Activated CD8-positive, alpha-beta T cell treated with anti-CD3 and anti-CD28 coated beads, Interleukin-2, amount 10 ng/mL, durations not matched to agents 7 days and 5 days (primary cell): ENCODE measurements around the gene CYTH2. TPM values are rescaled to one million over a fixed set of nuclear protein-coding genes. Genes with fewer than 3 reads are reported as not detected.
A peak's percentile ranks its signal among the peaks of the same experiment; 100 is the strongest.

Source experiments
- ATAC-seq: fragments of 150-1000 bp; cut with Tn5 transposase; one replicate; pipeline ENCODE4 v1.10.0; 2021; ENCODE audit warnings: moderate library complexity
- CTCF ChIA-PET: fragments of 350-600 bp; sonication (Branson Sonifier 250); formaldehyde crosslinking; loops from one replicate; lab custom pipeline; 2021; ENCODE audit warnings: antibody characterized with exemption; lab: Charles Lee
- POLR2A ChIA-PET: fragments of 350-600 bp; sonication (Branson Sonifier 250); formaldehyde crosslinking; loops from one replicate; lab custom pipeline; 2021; ENCODE audit warnings: antibody characterized with exemption; lab: Charles Lee
- DNase-seq: peaks from one replicate; pipeline ENCODE4 v3.0.0-alpha.2; 2020
- H3K27ac Mint-ChIP-seq: one replicate; pipeline ENCODE4 v1.8.0; 2021; ENCODE audit warnings: mild to moderate bottlenecking, mixed read lengths
- H3K27me3 Mint-ChIP-seq: one replicate; pipeline ENCODE4 v1.8.0; 2021; ENCODE audit warnings: low read depth, mixed read lengths
- H3K36me3 Mint-ChIP-seq: one replicate; pipeline ENCODE4 v1.8.0; 2021; ENCODE audit warnings: low read depth, mixed read lengths
- H3K4me1 Mint-ChIP-seq: one replicate; pipeline ENCODE4 v1.8.0; 2021; ENCODE audit warnings: low read depth, mixed read lengths
- H3K4me3 Mint-ChIP-seq: one replicate; pipeline ENCODE4 v1.8.0; 2021; ENCODE audit warnings: mild to moderate bottlenecking, mixed read lengths
- H3K9me3 Mint-ChIP-seq: one replicate; pipeline ENCODE4 v1.8.0; 2022; ENCODE audit warnings: mixed read lengths; ENCODE audit not compliant: insufficient read depth
- total RNA-seq, 2 experiments: library from RNA; stranded (reverse); gene quantifications; one replicate each; pipeline ENCODE4 v1.2.3, GENCODE V29; 2021

The CYTH2 gene
- total RNA-seq, 2 experiments from 2014 or later = 48.3 to 50.3 TPM

DNA sequence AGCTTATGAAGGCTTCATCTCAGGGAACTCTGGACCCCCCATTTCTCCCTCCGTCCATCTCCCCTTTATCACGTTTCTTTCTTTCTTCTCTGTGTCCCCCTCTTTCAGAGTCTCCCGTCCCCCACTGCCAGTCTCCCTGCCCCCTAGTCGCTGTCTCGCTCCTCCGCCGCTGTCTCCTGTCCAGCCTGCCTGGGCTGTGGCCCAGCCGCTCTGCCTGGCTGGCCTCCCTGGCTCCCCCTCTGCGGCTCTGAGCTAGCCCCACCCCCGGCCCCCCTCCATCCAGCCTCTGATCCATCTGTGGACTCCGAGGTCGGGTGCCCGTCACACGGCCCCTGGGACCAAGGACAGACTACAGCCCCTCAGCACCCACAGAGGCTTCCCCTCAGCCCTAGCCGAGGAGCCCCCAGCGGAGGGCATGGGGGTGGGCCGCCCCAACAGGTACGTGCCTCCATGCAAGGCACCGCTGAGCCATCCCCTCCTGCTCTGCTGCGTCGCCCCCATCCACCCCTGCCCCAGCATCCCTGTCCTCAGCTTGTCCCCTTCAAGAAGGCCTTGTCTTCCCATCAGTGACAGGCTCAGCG, 14.9 kb upstream of the CYTH2 start:
- CTCF ChIA-PET = no interaction called here
- H3K4me3 Mint-ChIP-seq = no peak overlapping the region
- peaks cover 10% of the 10 kb centered on the region for H3K4me1 Mint-ChIP-seq
- H3K27ac Mint-ChIP-seq = no peak overlapping the region
- DNase-seq = no peak
- peaks cover 37% of the 10 kb centered on the region for H3K36me3 Mint-ChIP-seq
- H3K27me3 Mint-ChIP-seq = no peaks in the 10 kb centered on the region
- POLR2A ChIA-PET = no interaction called here
- H3K9me3 Mint-ChIP-seq = no peaks in the 10 kb centered on the region
- no peak for ATAC-seq

DNA sequence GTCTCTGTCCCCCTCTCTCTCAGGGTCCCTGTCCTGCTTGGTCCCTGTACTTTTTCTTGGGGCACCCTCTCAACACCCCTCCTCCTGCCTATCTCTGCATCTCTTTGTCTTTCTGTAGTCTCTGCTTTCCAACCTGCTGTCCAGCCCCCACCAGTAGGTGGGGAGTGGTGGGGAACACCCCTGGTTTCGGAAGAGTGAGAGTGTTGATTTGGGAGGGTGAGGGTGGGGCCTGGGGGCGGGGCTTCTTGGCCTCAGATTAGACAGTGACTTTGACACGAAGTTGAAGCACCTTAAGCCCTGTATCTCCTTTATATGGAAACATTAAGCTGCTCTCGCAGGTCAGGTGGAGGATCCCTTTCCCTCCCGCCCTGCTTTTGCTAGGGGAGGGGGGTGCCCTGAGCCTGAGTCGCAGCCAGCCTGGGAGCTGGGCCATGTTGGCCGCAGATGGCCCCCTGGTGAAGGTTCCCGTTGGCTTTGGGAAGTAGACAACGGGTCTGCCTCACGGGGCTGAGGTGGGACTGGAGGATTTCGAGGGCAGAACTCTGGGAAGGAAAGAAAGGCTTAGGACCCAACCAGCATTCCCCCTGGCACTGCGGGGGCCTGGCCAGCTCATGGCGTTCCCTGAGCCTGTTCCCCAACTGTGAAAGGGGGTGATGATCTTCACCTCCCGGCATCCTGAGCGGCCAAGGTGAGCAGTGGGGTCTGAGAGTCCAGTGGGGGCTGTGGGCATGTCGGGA, 13.8 kb upstream of the CYTH2 start, which contains the start of gene KCNJ14:
Gene KCNJ14, plus strand, starts transcription at position 404 of the 737 bp plus-strand sequence. CDS start 6,151 bp downstream, outside the sequence.
- H3K4me3 Mint-ChIP-seq = no peak within 1 kb of the TSS
- no peaks in the 10 kb centered on the region for H3K9me3 Mint-ChIP-seq
- DNase-seq (no peak), ATAC-seq (peak; percentile 6)
- peaks cover 10% of the 10 kb centered on the region for H3K4me1 Mint-ChIP-seq
- H3K27me3 Mint-ChIP-seq = no peaks in the 10 kb centered on the region
- POLR2A ChIA-PET = interaction anchor here (1.0 kb wide), 1 partner anchor 9 kb away, joined by 3 read pairs; the partner anchor contains the start of gene GRWD1
- H3K27ac Mint-ChIP-seq = no peak within 1 kb of the TSS
- peaks cover 33% of the 10 kb centered on the region for H3K36me3 Mint-ChIP-seq
- CTCF ChIA-PET = no interaction called here

DNA sequence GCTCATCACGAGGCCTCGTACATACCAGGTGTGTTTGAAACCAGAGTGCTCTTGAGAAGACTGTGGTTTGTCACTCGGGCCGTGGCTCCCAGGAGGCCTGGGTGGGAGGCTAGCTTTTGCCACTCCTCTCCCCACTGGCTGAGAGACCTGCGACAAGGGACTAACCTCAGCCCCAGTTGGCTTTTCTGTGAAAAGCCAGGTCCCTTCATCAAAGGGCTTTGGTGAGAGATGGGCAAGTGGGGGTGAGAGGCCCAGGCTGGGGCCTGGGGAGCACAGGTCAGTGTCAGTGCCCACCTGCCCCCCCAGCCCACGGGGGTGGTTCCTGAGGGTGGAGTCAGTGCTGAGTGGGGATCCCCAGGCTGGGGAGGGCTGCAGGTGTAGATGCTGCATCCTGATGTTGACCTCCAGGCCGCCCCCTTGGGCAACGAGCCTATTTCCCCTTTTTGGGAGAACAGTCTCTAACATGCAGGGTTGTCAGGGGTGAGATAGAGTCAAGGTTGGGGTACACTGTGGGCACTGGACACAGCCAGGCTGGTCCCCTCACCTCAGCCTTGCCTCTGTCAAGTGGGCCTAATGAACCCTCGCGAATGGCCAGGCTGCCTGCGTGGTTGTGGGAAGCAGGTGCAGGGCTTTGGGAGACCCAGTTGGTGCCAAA, 13.1 kb upstream of the CYTH2 start:
- CTCF ChIA-PET = no interaction called here

DNA sequence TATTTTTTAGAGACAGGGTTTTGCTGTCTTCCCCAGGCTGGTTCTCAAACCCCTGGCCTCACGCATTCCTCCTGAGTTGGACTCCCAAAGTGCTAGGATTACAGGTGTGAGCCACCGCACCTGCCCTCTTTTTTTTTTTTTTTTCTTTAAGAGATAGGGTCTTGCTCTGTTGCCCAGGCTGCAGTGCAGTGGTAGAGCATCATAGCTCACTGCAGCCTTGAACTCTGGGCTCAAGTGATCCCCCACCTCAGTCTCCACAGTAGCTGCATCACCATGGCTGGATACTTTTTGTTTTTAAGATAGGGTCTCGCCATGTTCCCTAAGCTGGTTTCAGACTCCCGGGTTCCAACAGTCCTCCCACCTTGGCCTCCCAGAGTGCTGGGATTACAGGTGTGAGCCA, 12.3 kb upstream of the CYTH2 start:
- H3K4me1 Mint-ChIP-seq = peaks cover 10% of the 10 kb centered on the region
- H3K27ac Mint-ChIP-seq = no peak overlapping the region
- ChIA-PET POLR2A (interaction anchor here (1.1 kb wide), 1 partner anchor 54 kb away, joined by 3 read pairs; no protein-coding TSS in a partner anchor), CTCF (no interaction called here)
- no peaks in the 10 kb centered on the region for H3K9me3 Mint-ChIP-seq
- H3K4me3 Mint-ChIP-seq = no peak overlapping the region
- peaks cover 24% of the 10 kb centered on the region for H3K36me3 Mint-ChIP-seq
- ATAC-seq (no peak), DNase-seq (no peak)
- H3K27me3 Mint-ChIP-seq = no peaks in the 10 kb centered on the region

More for the DNA sequence above, 13.1 kb upstream of the CYTH2 start:
- no peak overlapping the region for H3K27ac Mint-ChIP-seq
- ATAC-seq (peak; percentile 22), DNase-seq (no peak)
- H3K4me1 Mint-ChIP-seq = peaks cover 10% of the 10 kb centered on the region
- no peak overlapping the region for H3K4me3 Mint-ChIP-seq
- peaks cover 33% of the 10 kb centered on the region for H3K36me3 Mint-ChIP-seq
- H3K27me3 Mint-ChIP-seq = no peaks in the 10 kb centered on the region
- H3K9me3 Mint-ChIP-seq = no peaks in the 10 kb centered on the region
- POLR2A ChIA-PET = interaction anchor here (1.0 kb wide), 1 partner anchor 10 kb away, joined by 3 read pairs; the partner anchor contains the start of gene GRWD1

DNA sequence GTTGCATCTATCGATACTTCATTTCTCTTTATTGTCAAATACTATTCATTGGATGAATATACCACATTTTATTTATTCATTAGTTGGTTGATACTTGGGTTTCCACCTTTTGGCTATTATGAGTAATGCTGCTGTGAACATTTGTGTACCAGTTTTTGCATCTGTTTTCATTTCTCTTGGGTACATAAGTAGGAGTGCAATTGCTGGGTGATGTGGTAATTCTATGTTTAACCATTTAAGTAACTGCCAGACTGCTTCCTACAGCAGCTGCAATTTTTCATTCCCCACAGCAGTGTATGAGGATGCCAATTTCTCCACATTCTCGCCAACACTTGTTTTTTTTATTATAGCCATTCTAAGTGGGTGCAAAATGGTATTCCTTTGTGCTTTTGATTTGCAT, 11.2 kb upstream of the CYTH2 start:
- POLR2A ChIA-PET = no interaction called here
- Mint-ChIP-seq H3K27me3 (no peaks in the 10 kb centered on the region), H3K27ac (no peak overlapping the region), H3K9me3 (no peaks in the 10 kb centered on the region), H3K4me1 (peaks cover 10% of the 10 kb centered on the region), H3K36me3 (peaks cover 20% of the 10 kb centered on the region), H3K4me3 (no peak overlapping the region)
- DNase-seq (no peak), ATAC-seq (no peak)
- CTCF ChIA-PET = no interaction called here

DNA sequence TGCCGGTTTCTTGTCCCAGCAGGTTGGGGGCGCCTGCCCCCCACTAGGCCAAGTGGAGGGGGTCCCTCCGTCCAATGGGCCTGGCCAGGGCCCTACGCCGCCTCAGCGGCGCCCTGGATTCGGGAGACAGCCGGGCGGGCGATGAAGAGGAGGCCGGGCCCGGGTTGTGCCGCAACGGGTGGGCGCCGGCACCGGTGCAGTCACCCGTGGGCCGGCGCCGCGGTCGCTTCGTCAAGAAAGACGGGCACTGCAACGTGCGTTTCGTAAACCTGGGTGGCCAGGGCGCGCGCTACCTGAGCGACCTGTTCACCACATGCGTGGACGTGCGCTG, 7.6 kb upstream of the CYTH2 start:
- Mint-ChIP-seq H3K27me3 (no peaks in the 10 kb centered on the region), H3K4me1 (no peaks in the 10 kb centered on the region), H3K36me3 (peaks cover 8% of the 10 kb centered on the region), H3K4me3 (no peak overlapping the region), H3K9me3 (no peaks in the 10 kb centered on the region), H3K27ac (no peak overlapping the region)
- ChIA-PET CTCF (interaction anchor here (1.0 kb wide), 1 partner anchor 28 kb away, joined by 3 read pairs; no protein-coding TSS in a partner anchor), POLR2A (no interaction called here)
- ATAC-seq (no peak), DNase-seq (no peak)

DNA sequence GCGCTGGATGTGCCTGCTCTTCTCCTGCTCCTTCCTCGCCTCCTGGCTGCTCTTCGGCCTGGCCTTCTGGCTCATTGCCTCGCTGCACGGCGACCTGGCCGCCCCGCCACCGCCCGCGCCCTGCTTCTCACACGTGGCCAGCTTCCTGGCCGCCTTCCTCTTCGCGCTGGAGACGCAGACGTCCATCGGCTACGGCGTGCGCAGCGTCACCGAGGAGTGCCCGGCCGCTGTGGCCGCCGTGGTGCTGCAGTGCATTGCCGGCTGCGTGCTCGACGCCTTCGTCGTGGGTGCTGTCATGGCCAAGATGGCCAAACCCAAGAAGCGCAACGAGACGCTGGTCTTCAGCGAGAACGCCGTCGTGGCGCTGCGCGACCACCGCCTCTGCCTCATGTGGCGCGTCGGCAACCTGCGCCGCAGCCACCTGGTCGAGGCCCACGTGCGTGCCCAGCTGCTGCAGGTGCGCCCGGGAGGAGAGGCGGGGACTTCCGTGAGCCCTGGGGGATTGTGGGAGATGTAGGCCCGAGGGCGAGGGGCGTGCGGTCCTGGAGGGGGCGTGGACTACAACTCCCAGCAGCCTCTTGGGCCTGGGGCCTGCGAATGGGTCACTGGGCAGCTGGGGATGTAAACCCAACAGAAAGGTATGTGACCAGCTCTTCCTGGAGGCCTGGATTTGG, 7.0 kb upstream of the CYTH2 start:
- Mint-ChIP-seq H3K36me3 (peaks cover 6% of the 10 kb centered on the region), H3K4me1 (no peaks in the 10 kb centered on the region), H3K9me3 (no peaks in the 10 kb centered on the region), H3K27ac (no peak overlapping the region), H3K4me3 (no peak overlapping the region), H3K27me3 (no peaks in the 10 kb centered on the region)
- CTCF ChIA-PET = interaction anchor here (1.0 kb wide), 1 partner anchor 28 kb away, joined by 3 read pairs; no protein-coding TSS in a partner anchor
- POLR2A ChIA-PET = no interaction called here
- peak; percentile 20 for ATAC-seq
- DNase-seq = no peak

DNA sequence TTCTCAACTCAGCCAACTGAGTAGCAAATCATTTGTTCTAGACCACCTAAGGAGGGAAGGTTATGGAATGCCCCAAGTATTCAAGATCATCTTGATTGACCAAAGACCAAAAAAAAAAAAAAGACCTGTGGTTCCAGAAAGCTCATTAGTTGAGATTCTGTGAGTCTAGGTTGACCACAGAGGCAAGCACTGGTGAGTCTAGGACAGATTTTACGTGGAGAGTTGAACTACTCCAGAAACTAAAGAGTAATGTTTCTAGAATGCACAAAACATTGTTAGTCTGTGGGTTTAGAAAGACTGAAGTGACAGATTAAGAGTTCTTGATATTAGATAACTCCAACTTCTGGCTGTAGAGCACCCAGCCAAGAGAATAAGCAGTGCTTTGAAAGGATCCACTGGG, 4.0 kb upstream of the CYTH2 start:
- POLR2A ChIA-PET = no interaction called here
- ATAC-seq = no peak
- H3K27ac Mint-ChIP-seq = no peak overlapping the region
- H3K27me3 Mint-ChIP-seq = no peaks in the 10 kb centered on the region
- H3K4me1 Mint-ChIP-seq = peaks cover 14% of the 10 kb centered on the region
- no peaks in the 10 kb centered on the region for H3K9me3 Mint-ChIP-seq
- CTCF ChIA-PET = interaction anchor here (1.2 kb wide), 1 partner anchor 74 kb away, joined by 5 read pairs; the partner anchor contains the start of gene KDELR1
- no peaks in the 10 kb centered on the region for H3K36me3 Mint-ChIP-seq
- DNase-seq = no peak
- H3K4me3 Mint-ChIP-seq = no peak overlapping the region

DNA sequence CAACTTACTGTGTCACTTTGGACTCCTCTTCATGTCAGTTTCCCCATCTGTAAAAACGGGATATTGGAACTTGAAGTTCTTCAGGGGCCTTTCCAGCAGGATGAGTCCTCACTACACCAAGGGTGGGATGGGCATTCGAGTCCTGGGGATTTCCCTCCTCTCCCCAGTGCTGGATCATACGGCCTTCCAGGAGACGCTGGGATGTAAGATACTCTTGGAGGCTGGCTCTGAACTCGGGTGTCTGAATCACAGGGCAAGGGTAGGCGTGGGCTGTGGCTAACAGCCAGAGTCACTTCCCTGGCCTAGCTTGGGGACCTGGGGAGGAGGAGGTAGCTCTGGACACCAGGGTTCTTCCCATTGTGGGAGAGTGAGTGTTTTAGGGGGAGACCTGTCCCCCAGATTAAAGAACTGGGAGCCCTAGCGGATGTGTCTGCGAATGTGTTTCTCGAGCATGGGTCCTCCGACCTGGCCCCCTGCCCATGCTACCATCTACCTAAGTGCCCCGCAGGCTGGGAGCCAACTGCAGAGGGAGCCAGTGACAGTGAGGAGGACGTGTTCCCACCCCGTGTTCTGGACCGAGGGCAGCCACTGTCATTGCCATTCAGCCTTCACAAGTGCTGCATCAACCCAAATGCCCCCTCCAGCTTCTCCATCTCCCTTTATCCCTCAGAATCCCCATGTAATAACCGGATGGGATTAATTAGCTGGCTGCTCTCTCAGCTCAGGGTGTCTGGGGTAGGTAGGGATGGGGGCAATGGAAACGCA, 2.4 kb upstream of the CYTH2 start:
- Mint-ChIP-seq H3K9me3 (no peaks in the 10 kb centered on the region), H3K36me3 (peaks cover 9% of the 10 kb centered on the region), H3K27me3 (no peaks in the 10 kb centered on the region), H3K4me1 (peaks cover 25% of the 10 kb centered on the region), H3K27ac (no peak overlapping the region), H3K4me3 (no peak overlapping the region)
- no peak for ATAC-seq
- ChIA-PET CTCF (interaction anchor here (1.8 kb wide), 1 partner anchor 23 kb away, joined by 4 read pairs; no protein-coding TSS in a partner anchor), POLR2A (no interaction called here)
- DNase-seq = no peak

DNA sequence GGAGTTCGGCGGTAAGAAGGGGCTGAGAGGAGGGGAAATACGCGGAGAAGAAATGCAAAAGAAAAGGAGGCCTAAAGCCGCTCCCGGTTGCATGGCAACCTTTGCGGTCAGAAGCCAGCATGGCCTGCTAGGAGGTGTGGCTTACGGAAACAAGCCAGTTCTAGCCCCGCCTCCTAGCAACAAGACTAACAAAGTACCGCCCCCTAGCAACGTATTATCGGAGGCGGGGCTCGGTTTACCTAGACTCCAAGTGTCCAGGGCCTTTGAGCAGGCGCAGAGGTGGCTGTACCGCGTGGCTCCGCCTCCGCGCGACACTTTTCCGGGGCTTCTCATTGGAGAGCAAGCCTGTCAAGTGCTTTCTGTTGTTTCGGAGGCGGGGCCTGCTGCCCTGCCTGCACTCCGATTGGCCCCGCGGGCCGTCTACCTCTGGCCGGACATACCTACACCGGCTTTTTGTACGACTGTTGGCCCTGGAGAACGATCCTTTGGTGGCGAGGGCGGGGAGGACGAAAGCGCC, 339 bp upstream of the CYTH2 start:
- H3K4me3 Mint-ChIP-seq = peak overlapping the region; percentile 79
- peak overlapping the region; percentile 85 for H3K27ac Mint-ChIP-seq
- H3K36me3 Mint-ChIP-seq = peaks cover 26% of the 10 kb centered on the region
- ChIA-PET POLR2A (no interaction called here), CTCF (no interaction called here)
- H3K4me1 Mint-ChIP-seq = peaks cover 26% of the 10 kb centered on the region
- DNase-seq (peak; percentile 100), ATAC-seq (peak; percentile 95)
- H3K27me3 Mint-ChIP-seq = no peaks in the 10 kb centered on the region
- H3K9me3 Mint-ChIP-seq = no peaks in the 10 kb centered on the region
